Measurements from ENCODE around the gene XYLT1. TPM values are rescaled to one million over a fixed set of nuclear protein-coding genes. Genes with fewer than 3 reads are reported as not detected.

XYLT1 gene
- total and polyA plus RNA-seq, 8 donors = 6.0 to 8.4 (median 7.3) TPM

DNA sequence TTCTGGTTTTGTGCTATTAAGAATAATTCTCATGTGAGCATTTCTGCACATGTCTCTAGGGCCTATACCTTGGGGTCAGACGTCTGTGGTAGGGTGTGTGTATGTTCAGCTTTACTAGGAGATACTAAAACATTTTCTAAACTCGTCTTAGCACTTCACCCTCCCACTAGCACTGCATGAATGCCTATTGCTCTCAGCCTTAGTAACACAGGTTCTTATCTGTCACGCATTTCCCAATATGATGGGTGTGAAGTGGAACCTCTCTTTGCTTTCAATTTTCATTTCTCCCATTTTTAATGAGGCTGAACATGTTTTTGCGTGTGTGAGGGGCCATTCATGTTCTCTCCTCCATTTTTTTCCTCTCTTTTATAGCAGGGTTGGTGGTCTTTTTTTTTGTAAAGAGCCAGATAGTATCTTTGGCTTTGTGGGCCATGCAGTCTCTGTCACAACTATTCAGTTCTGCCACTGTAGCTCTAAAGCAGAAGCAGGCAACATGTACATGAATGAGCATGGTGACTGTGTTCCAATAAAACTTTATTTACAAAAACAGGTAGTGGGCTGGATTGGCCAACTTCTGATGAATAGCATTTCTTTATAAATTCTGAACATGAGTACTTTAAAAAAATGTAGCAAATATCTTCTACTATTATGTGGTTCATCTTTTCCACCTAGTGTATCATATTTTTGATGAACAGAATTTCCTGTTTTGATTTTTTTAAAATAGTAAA, 354.0 kb downstream of the XYLT1 start:
- intact Hi-C loops (cut with DNase I) = no loop called here
- H3K27me3 ChIP-seq = no peaks in the 10 kb centered on the region
- TF ChIP-seq, protein P1, sequence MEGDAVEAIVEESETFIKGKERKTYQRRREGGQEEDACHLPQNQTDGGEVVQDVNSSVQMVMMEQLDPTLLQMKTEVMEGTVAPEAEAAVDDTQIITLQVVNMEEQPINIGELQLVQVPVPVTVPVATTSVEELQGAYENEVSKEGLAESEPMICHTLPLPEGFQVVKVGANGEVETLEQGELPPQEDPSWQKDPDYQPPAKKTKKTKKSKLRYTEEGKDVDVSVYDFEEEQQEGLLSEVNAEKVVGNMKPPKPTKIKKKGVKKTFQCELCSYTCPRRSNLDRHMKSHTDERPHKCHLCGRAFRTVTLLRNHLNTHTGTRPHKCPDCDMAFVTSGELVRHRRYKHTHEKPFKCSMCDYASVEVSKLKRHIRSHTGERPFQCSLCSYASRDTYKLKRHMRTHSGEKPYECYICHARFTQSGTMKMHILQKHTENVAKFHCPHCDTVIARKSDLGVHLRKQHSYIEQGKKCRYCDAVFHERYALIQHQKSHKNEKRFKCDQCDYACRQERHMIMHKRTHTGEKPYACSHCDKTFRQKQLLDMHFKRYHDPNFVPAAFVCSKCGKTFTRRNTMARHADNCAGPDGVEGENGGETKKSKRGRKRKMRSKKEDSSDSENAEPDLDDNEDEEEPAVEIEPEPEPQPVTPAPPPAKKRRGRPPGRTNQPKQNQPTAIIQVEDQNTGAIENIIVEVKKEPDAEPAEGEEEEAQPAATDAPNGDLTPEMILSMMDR (IDR thresholded peaks at IDR 0.05) = no peak

DNA sequence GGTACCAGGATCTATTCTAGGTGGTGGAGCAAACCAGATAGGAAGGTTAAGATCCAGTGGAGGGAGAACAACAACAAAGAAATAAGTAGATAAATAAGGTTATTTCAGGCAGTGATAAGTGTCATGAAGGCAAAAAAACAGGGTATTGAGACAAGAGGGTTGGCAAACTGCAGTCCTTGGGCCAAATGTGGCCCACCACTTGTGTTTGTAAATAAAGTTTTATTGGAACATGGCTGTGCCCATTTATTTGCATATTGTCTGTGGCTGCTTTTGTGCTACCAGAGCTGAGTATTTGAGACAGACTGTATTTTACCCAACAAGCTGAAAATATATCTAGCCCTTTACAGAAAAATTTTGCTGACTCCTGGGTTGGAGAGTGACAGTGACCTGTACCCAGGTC, 361.3 kb downstream of the XYLT1 start:
- ATAC-seq = no peak
- intact Hi-C loops (cut with DNase I) = no loop called here
- TF ChIP-seq, protein P1 (IDR thresholded peaks at IDR 0.05) = no peak
- H3K27me3 ChIP-seq = no peaks in the 10 kb centered on the region
- no peaks in the 10 kb centered on the region for H3K4me1 ChIP-seq
- DNase-seq = no peak
- H3K9me3 ChIP-seq = no peaks in the 10 kb centered on the region
- peaks cover 0 to 14% of the 10 kb centered on the region in 2 donors for H3K36me3 ChIP-seq
- H3K4me3 ChIP-seq = no peak overlapping the region
- H3K27ac ChIP-seq = no peak overlapping the region

More for the DNA sequence above, 354.0 kb downstream of the XYLT1 start:
- H3K4me3 ChIP-seq = no peak overlapping the region
- ATAC-seq = no peak
- no peaks in the 10 kb centered on the region for H3K4me1 ChIP-seq
- no peaks in the 10 kb centered on the region for H3K9me3 ChIP-seq
- no peak overlapping the region for H3K27ac ChIP-seq
- H3K36me3 ChIP-seq = peaks cover 0 to 16% of the 10 kb centered on the region in 2 donors
- no peak for DNase-seq

DNA sequence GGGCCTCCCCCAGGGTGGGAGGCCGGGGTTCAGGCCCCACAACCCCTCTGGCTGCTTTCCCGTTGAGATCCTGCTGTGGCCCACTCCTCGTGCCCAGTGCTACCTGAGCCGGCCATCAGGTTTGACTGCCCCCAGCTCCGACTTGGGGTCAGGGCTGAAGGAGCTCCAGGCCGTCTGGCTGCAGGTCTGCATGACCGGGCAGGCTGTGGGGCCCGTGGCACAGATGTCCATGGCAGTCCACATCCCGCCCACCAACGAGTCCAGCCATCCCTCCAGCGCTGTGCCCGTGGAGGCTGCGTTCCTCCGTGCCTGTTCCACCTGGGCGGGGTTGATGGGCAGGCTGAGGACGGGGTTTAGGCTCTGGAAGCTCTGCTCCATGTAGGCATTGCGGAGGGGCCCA, 362.2 kb downstream of the XYLT1 start:
- no peak for ATAC-seq
- intact Hi-C loops (cut with DNase I) = no loop called here

DNA sequence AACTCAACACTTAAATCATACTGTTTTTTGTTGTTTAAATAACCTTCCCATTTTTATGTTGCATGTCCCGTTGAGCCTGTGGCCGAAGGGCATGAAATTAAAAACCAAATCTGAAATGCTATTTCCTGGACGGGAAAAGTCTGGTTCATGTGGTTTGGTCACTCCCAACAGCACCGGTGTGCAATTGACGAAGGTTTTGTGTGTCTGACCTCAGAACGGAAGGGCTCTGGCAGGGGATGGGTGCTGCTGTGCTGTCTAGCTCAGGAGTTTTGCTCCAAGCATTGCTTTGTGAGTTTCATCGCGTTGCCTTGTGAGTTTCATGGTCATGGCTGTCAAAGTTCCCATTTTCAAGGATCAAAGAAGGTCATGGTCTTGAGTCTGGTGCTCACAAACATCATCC, 363.3 kb downstream of the XYLT1 start:
- peaks cover 0 to 6% of the 10 kb centered on the region in 2 donors for H3K36me3 ChIP-seq
- ATAC-seq (no peak), DNase-seq (no peak)
- H3K27ac ChIP-seq = no peak overlapping the region
- no peaks in the 10 kb centered on the region for H3K27me3 ChIP-seq
- H3K9me3 ChIP-seq = no peaks in the 10 kb centered on the region
- TF ChIP-seq, protein P1 (IDR thresholded peaks at IDR 0.05) = no peak
- intact Hi-C loops (cut with DNase I) = no loop called here
- no peak overlapping the region for H3K4me3 ChIP-seq
- no peaks in the 10 kb centered on the region for H3K4me1 ChIP-seq

More for the DNA sequence above, 362.2 kb downstream of the XYLT1 start:
- Histone ChIP-seq H3K4me3 (no peak overlapping the region), H3K9me3 (no peaks in the 10 kb centered on the region), H3K27ac (no peak overlapping the region), H3K4me1 (no peaks in the 10 kb centered on the region), H3K27me3 (no peaks in the 10 kb centered on the region), H3K36me3 (peaks cover 0 to 6% of the 10 kb centered on the region in 2 donors)
- DNase-seq = peak in 1 of 4 donors; percentile 68
- TF ChIP-seq, protein P1 (IDR thresholded peaks at IDR 0.05) = no peak

DNA sequence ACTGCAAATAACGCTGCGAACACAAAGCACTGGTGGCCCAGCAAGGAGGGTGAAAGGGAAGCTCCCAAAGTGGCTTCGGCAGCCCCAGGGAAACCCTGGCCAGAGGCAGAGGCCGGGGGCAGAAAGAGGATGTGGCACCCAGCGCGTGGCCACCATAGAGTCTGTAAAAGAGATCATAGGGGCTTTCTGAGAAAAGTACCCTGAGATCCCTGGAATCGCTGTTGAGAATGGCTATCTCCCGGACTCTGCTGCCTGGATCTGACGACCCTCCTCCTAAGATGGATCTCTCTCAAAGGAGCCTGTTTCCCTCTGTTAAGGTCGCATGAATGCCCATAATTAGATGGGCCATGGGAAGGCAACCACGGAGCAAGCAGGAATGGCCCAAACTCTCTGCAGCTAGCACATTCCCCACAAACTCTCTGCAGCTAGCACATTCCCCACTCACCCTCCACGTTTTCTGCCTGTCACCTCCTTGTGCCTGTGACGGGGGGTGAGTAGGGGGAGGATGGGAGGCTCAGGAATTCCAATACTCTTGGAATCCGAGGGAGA, 364.4 kb downstream of the XYLT1 start:
- intact Hi-C loops (cut with DNase I) = no loop called here
- no peaks in the 10 kb centered on the region for H3K4me1 ChIP-seq
- DNase-seq = no peak
- H3K4me3 ChIP-seq = no peak overlapping the region
- H3K36me3 ChIP-seq = peaks cover 0 to 6% of the 10 kb centered on the region in 2 donors
- H3K27me3 ChIP-seq = no peaks in the 10 kb centered on the region
- H3K27ac ChIP-seq = no peak overlapping the region
- TF ChIP-seq, protein P1 (IDR thresholded peaks at IDR 0.05) = no peak
- H3K9me3 ChIP-seq = no peaks in the 10 kb centered on the region
- no peak for ATAC-seq
